IPS-15b (cell line): ENCODE data around the gene PCBD1.
"Not testable (repeated sequence)": the region's sequence is repeated elsewhere in the genome, so short reads cannot be mapped to it uniquely, and the experiment has no call there.

Experiments used
- H3K27me3 ChIP-seq: one replicate; pipeline ENCODE4 v1.6.1; 2013; ENCODE audit warnings: low read length; ENCODE audit not compliant: control insufficient read depth, insufficient read depth
- H3K36me3 ChIP-seq: one replicate; pipeline ENCODE4 v1.6.1; 2013; ENCODE audit warnings: low read length; ENCODE audit not compliant: control insufficient read depth, insufficient read depth
- H3K4me1 ChIP-seq: one replicate; pipeline ENCODE4 v1.6.1; 2013; ENCODE audit warnings: mild to moderate bottlenecking, low read length; ENCODE audit not compliant: control insufficient read depth, insufficient read depth
- H3K4me3 ChIP-seq: one replicate; pipeline ENCODE4 v1.5.1; 2013; ENCODE audit warnings: low read depth, low read length
- H3K9ac ChIP-seq: one replicate; pipeline ENCODE4 v1.6.1; 2013; ENCODE audit warnings: low read depth, mild to moderate bottlenecking, low read length
- H3K9me3 ChIP-seq: one replicate; pipeline ENCODE4 v1.6.1; 2013; ENCODE audit warnings: mild to moderate bottlenecking, low read length; ENCODE audit not compliant: control insufficient read depth, insufficient read depth

The PCBD1 gene

GRCh38 chr10:70927189-70927943 is 39.0 kb upstream of the PCBD1 start:
- H3K27me3 ChIP-seq, result no peaks in the 10 kb centered on the region
- H3K4me3 ChIP-seq, result no peak overlapping the region
- H3K9ac ChIP-seq, result no peak overlapping the region

GRCh38 chr10:70926226-70927000 is 38.0 kb upstream of the PCBD1 start:
- no peak overlapping the region for H3K4me3 ChIP-seq
- no peaks in the 10 kb centered on the region for H3K27me3 ChIP-seq
- H3K9me3 ChIP-seq, result no peaks in the 10 kb centered on the region
- no peak overlapping the region for H3K9ac ChIP-seq
- H3K4me1 ChIP-seq, result no peaks in the 10 kb centered on the region
- H3K36me3 ChIP-seq, result no peaks in the 10 kb centered on the region

More at GRCh38 chr10:70927189-70927943, 39.0 kb upstream of the PCBD1 start:
- Histone ChIP-seq H3K9me3 (no peaks in the 10 kb centered on the region), H3K4me1 (no peaks in the 10 kb centered on the region), H3K36me3 (no peaks in the 10 kb centered on the region)

GRCh38 chr10:70925377-70926225 is 37.2 kb upstream of the PCBD1 start:
- Histone ChIP-seq H3K27me3 (no peaks in the 10 kb centered on the region), H3K9me3 (no peaks in the 10 kb centered on the region), H3K4me1 (no peaks in the 10 kb centered on the region), H3K9ac (no peak overlapping the region), H3K4me3 (no peak overlapping the region), H3K36me3 (no peaks in the 10 kb centered on the region)

GRCh38 chr10:70923696-70924095 is 35.3 kb upstream of the PCBD1 start:
- Histone ChIP-seq H3K9me3 (no peaks in the 10 kb centered on the region), H3K4me3 (no peak overlapping the region), H3K9ac (no peak overlapping the region), H3K4me1 (no peaks in the 10 kb centered on the region), H3K36me3 (no peaks in the 10 kb centered on the region), H3K27me3 (no peaks in the 10 kb centered on the region)

- Histone ChIP-seq H3K36me3 (no peaks in the 10 kb centered on the region), H3K9ac (no peak overlapping the region), H3K4me3 (no peak overlapping the region), H3K4me1 (no peaks in the 10 kb centered on the region), H3K9me3 (no peaks in the 10 kb centered on the region), H3K27me3 (no peaks in the 10 kb centered on the region)
These were observed 32.9 kb upstream of the PCBD1 start for GRCh38 chr10:70921285-70921684.

- no peaks in the 10 kb centered on the region for H3K27me3 ChIP-seq
- H3K4me1 ChIP-seq, result no peaks in the 10 kb centered on the region
- no peaks in the 10 kb centered on the region for H3K9me3 ChIP-seq
- H3K4me3 ChIP-seq, result no peak overlapping the region
- H3K9ac ChIP-seq, result no peak overlapping the region
- no peaks in the 10 kb centered on the region for H3K36me3 ChIP-seq
These were observed 32.2 kb upstream of the PCBD1 start for GRCh38 chr10:70920519-70920918.

- H3K27me3 ChIP-seq, H3K4me3 ChIP-seq, H3K9ac ChIP-seq, H3K4me1 ChIP-seq, H3K9me3 ChIP-seq, H3K36me3 ChIP-seq: not testable (repeated sequence)
These were observed 31.5 kb upstream of the PCBD1 start for GRCh38 chr10:70919906-70920305.

GRCh38 chr10:70918851-70919530 is 30.6 kb upstream of the PCBD1 start:
- no peaks in the 10 kb centered on the region for H3K27me3 ChIP-seq
- H3K4me1 ChIP-seq, result no peaks in the 10 kb centered on the region
- H3K36me3 ChIP-seq, result no peaks in the 10 kb centered on the region
- no peak overlapping the region for H3K9ac ChIP-seq
- H3K9me3 ChIP-seq, result no peaks in the 10 kb centered on the region
- no peak overlapping the region for H3K4me3 ChIP-seq

- H3K4me1 ChIP-seq, result no peaks in the 10 kb centered on the region
- no peaks in the 10 kb centered on the region for H3K36me3 ChIP-seq
- no peaks in the 10 kb centered on the region for H3K9me3 ChIP-seq
- no peak overlapping the region for H3K9ac ChIP-seq
- no peaks in the 10 kb centered on the region for H3K27me3 ChIP-seq
- no peak overlapping the region for H3K4me3 ChIP-seq
These were observed 29.3 kb upstream of the PCBD1 start for GRCh38 chr10:70917635-70918034.

- Histone ChIP-seq H3K27me3 (no peaks in the 10 kb centered on the region), H3K4me1 (no peaks in the 10 kb centered on the region), H3K9me3 (no peaks in the 10 kb centered on the region), H3K36me3 (no peaks in the 10 kb centered on the region), H3K4me3 (no peak overlapping the region), H3K9ac (no peak overlapping the region)
These were observed 28.9 kb upstream of the PCBD1 start for GRCh38 chr10:70917226-70917625.

- Histone ChIP-seq H3K9ac (no peak overlapping the region), H3K36me3 (no peaks in the 10 kb centered on the region), H3K27me3 (no peaks in the 10 kb centered on the region), H3K9me3 (no peaks in the 10 kb centered on the region), H3K4me3 (no peak overlapping the region), H3K4me1 (no peaks in the 10 kb centered on the region)
These were observed 27.9 kb upstream of the PCBD1 start for GRCh38 chr10:70916241-70916640.
